K562 (cell line): ENCODE data around the gene EGF. TPM values are rescaled to one million over a fixed set of nuclear protein-coding genes. Genes with fewer than 3 reads are reported as not detected.

Experiments used
- polyA plus RNA-seq, 8 experiments: library from polyadenylated mRNA; depleted of rRNA in 4 of 8; stranded (reverse) in 5 of 8; unstranded in 3 of 8; fragments of >200 nt; fragmentation: Nextera tagmentation in 2 of 8; fragmentation: Illumina TruSeq in 1 of 8; extraction: Ambion mirVana in 2 of 8; extraction: Trizol in 1 of 8; gene quantifications; 2 replicates each; pipeline versions ENCODE4 v1.2.1 to v1.2.3, GENCODE V29; 2011 to 2014; ENCODE audit warnings: inconsistent platforms in 1 of 8, missing spikeins in 1 of 8
- small RNA-seq: library from RNA; depleted of rRNA; stranded (forward); fragments of <200 nt; gene quantifications from one replicate; pipeline ENCODE3, GENCODE V24; 2014
- total RNA-seq, 7 experiments: library from RNA; depleted of rRNA in 6 of 7; stranded (reverse); fragments of >200 nt in 6 of 7; fragmentation: Illumina TruSeq in 2 of 7; extraction: Trizol in 2 of 7; gene quantifications; 2 replicates each; pipeline versions ENCODE4 v1.2.1 to v1.2.3, GENCODE V29; 2011 to 2021; ENCODE audit warnings: low replicate concordance in 1 of 7

EGF gene
- total and polyA plus RNA-seq, 9 of the 15 experiments (the other 6 are each of a cell fraction or from before 2014, with no cell fraction given), result 0.32 to 3.1 (median 1.3) TPM

Small RNAs within 50 kb of the gene (small RNA-seq; reads per million reads assigned to genes)
- gene RNU6-35P, result not detected

Other genes with a start within 250 kb of the EGF start
- gene CASP6, start 209.4 kb upstream of the EGF start, total RNA-seq (2014; rRNA removed), result 34.3 and 39.1 TPM in 2 replicates
- gene CASP6, start 209.4 kb upstream of the EGF start, total RNA-seq (2014; rRNA removed; fragmentation: Illumina TruSeq; extraction: Trizol), result 31.7 and 42.2 TPM in 2 replicates
- gene CASP6, start 209.4 kb upstream of the EGF start, total RNA-seq (2015; rRNA removed; fragmentation: Illumina TruSeq; extraction: Trizol), result 47.7 and 48.1 TPM in 2 replicates
- gene CASP6, start 209.4 kb upstream of the EGF start, total RNA-seq (2021), result 20.8 and 22.3 TPM in 2 replicates
- 56.7 and 72.7 TPM in 2 replicates for gene CASP6, start 209.4 kb upstream of the EGF start, polyA plus RNA-seq (2011; rRNA removed)
- 52.1 and 57.5 TPM in 2 replicates for gene CASP6, start 209.4 kb upstream of the EGF start, polyA plus RNA-seq (2014; fragmentation: Illumina TruSeq; extraction: Trizol)
- gene CASP6, start 209.4 kb upstream of the EGF start, polyA plus RNA-seq (2014; fragmentation: Nextera tagmentation; extraction: Ambion mirVana), result 10 to 100 TPM; 23.0 to 31.7 TPM
- 47.4 and 50.9 TPM in 2 replicates for gene CASP6, start 209.4 kb upstream of the EGF start, polyA plus RNA-seq (2014; rRNA removed)
- gene PLA2G12A, start 182.8 kb upstream of the EGF start, total RNA-seq (2014; rRNA removed), result 29.4 and 39.8 TPM in 2 replicates
- 132 and 135 TPM in 2 replicates for gene PLA2G12A, start 182.8 kb upstream of the EGF start, total RNA-seq (2014; rRNA removed; fragmentation: Illumina TruSeq; extraction: Trizol)
- 98.1 and 103 TPM in 2 replicates for gene PLA2G12A, start 182.8 kb upstream of the EGF start, total RNA-seq (2015; rRNA removed; fragmentation: Illumina TruSeq; extraction: Trizol)
- gene PLA2G12A, start 182.8 kb upstream of the EGF start, total RNA-seq (2021), result 92.3 and 94.7 TPM in 2 replicates
- gene PLA2G12A, start 182.8 kb upstream of the EGF start, polyA plus RNA-seq (2011; rRNA removed), result 202 and 226 TPM in 2 replicates
- 77.9 and 80.5 TPM in 2 replicates for gene PLA2G12A, start 182.8 kb upstream of the EGF start, polyA plus RNA-seq (2014; fragmentation: Illumina TruSeq; extraction: Trizol)
- 10 to 100 TPM; 24.2 to 24.6 TPM for gene PLA2G12A, start 182.8 kb upstream of the EGF start, polyA plus RNA-seq (2014; fragmentation: Nextera tagmentation; extraction: Ambion mirVana)
- gene PLA2G12A, start 182.8 kb upstream of the EGF start, polyA plus RNA-seq (2014; rRNA removed), result 38.0 and 50.3 TPM in 2 replicates
- 0.41 and 1.4 TPM in 2 replicates for gene CFI, start 110.9 kb upstream of the EGF start, total RNA-seq (2014; rRNA removed)
- gene CFI, start 110.9 kb upstream of the EGF start, total RNA-seq (2014; rRNA removed; fragmentation: Illumina TruSeq; extraction: Trizol), result 0.61 and 0.62 TPM in 2 replicates
- 8.3 and 8.4 TPM in 2 replicates for gene CFI, start 110.9 kb upstream of the EGF start, total RNA-seq (2015; rRNA removed; fragmentation: Illumina TruSeq; extraction: Trizol)
- gene CFI, start 110.9 kb upstream of the EGF start, total RNA-seq (2021), result 0.94 and 0.95 TPM in 2 replicates
- 0.22 and 0.54 TPM in 2 replicates for gene CFI, start 110.9 kb upstream of the EGF start, polyA plus RNA-seq (2011; rRNA removed)
- 0.58 and 1.00 TPM in 2 replicates for gene CFI, start 110.9 kb upstream of the EGF start, polyA plus RNA-seq (2014; fragmentation: Illumina TruSeq; extraction: Trizol)
- gene CFI, start 110.9 kb upstream of the EGF start, polyA plus RNA-seq (2014; fragmentation: Nextera tagmentation; extraction: Ambion mirVana), result 1 to 10 TPM in 1 of 2 experiments, under 1 TPM in 1; 0.30 to 1.1 TPM
- gene CFI, start 110.9 kb upstream of the EGF start, polyA plus RNA-seq (2014; rRNA removed), result 0.46 and 0.72 TPM in 2 replicates
- gene GAR1, start 97.1 kb upstream of the EGF start, total RNA-seq (2014; rRNA removed), result 63.0 and 75.3 TPM in 2 replicates
- 47.6 and 56.1 TPM in 2 replicates for gene GAR1, start 97.1 kb upstream of the EGF start, total RNA-seq (2014; rRNA removed; fragmentation: Illumina TruSeq; extraction: Trizol)
- gene GAR1, start 97.1 kb upstream of the EGF start, total RNA-seq (2015; rRNA removed; fragmentation: Illumina TruSeq; extraction: Trizol), result 54.7 and 68.2 TPM in 2 replicates
- gene GAR1, start 97.1 kb upstream of the EGF start, total RNA-seq (2021), result 78.7 and 86.1 TPM in 2 replicates
- gene GAR1, start 97.1 kb upstream of the EGF start, polyA plus RNA-seq (2011; rRNA removed), result 49.6 and 81.8 TPM in 2 replicates
- gene GAR1, start 97.1 kb upstream of the EGF start, polyA plus RNA-seq (2014; fragmentation: Illumina TruSeq; extraction: Trizol), result 151 and 171 TPM in 2 replicates
- 10 to 100 TPM; 35.7 to 44.2 TPM for gene GAR1, start 97.1 kb upstream of the EGF start, polyA plus RNA-seq (2014; fragmentation: Nextera tagmentation; extraction: Ambion mirVana)
- 179 and 194 TPM in 2 replicates for gene GAR1, start 97.1 kb upstream of the EGF start, polyA plus RNA-seq (2014; rRNA removed)
- gene RRH, start 84.9 kb upstream of the EGF start, total RNA-seq (2014; rRNA removed), result not detected in 2 replicates
- gene RRH, start 84.9 kb upstream of the EGF start, total RNA-seq (2014; rRNA removed; fragmentation: Illumina TruSeq; extraction: Trizol), result 0.16 TPM in 1 of 2 replicates, not detected in the other
- 0.18 TPM in 1 of 2 replicates, not detected in the other for gene RRH, start 84.9 kb upstream of the EGF start, total RNA-seq (2015; rRNA removed; fragmentation: Illumina TruSeq; extraction: Trizol)
- not detected in 2 replicates for gene RRH, start 84.9 kb upstream of the EGF start, total RNA-seq (2021)
- gene RRH, start 84.9 kb upstream of the EGF start, polyA plus RNA-seq (2011; rRNA removed), result 0.28 and 0.31 TPM in 2 replicates
- gene RRH, start 84.9 kb upstream of the EGF start, polyA plus RNA-seq (2014; fragmentation: Illumina TruSeq; extraction: Trizol), result 0.14 and 0.18 TPM in 2 replicates
- gene RRH, start 84.9 kb upstream of the EGF start, polyA plus RNA-seq (2014; fragmentation: Nextera tagmentation; extraction: Ambion mirVana), result under 1 TPM; 0.04 to 0.07 TPM
- 0.05 and 0.07 TPM in 2 replicates for gene RRH, start 84.9 kb upstream of the EGF start, polyA plus RNA-seq (2014; rRNA removed)
- gene LRIT3, start 64.8 kb upstream of the EGF start, total RNA-seq (2014; rRNA removed), result not detected in 2 replicates
- 0.04 and 0.10 TPM in 2 replicates for gene LRIT3, start 64.8 kb upstream of the EGF start, total RNA-seq (2014; rRNA removed; fragmentation: Illumina TruSeq; extraction: Trizol)
- 0.04 TPM in 1 of 2 replicates, not detected in the other for gene LRIT3, start 64.8 kb upstream of the EGF start, total RNA-seq (2015; rRNA removed; fragmentation: Illumina TruSeq; extraction: Trizol)
- gene LRIT3, start 64.8 kb upstream of the EGF start, total RNA-seq (2021), result not detected in 2 replicates
- gene LRIT3, start 64.8 kb upstream of the EGF start, polyA plus RNA-seq (2011; rRNA removed), result 0.10 and 0.20 TPM in 2 replicates
- gene LRIT3, start 64.8 kb upstream of the EGF start, polyA plus RNA-seq (2014; fragmentation: Illumina TruSeq; extraction: Trizol), result 0.04 TPM in 1 of 2 replicates, not detected in the other
- gene LRIT3, start 64.8 kb upstream of the EGF start, polyA plus RNA-seq (2014; fragmentation: Nextera tagmentation; extraction: Ambion mirVana), result not detected
- 0.07 TPM in 2 replicates for gene LRIT3, start 64.8 kb upstream of the EGF start, polyA plus RNA-seq (2014; rRNA removed)